GM12878 (cell line): ENCODE results near the gene KIFC1. TPM values are rescaled to one million over a fixed set of nuclear protein-coding genes. Genes with fewer than 3 reads are reported as not detected.

Source experiments
- CHD2 ChIP-seq: IDR thresholded peaks from 2 replicates; pipeline ENCODE4 v1.6.1; 2011; ENCODE audit warnings: low read depth, low read length, improper control_type of control experiment, borderline replicate concordance
- HDGF ChIP-seq: fragments of 450-650 bp; IDR thresholded peaks from 2 replicates; pipeline ENCODE4 v1.6.1; 2016; ENCODE audit warnings: antibody characterized with exemption
- KLF5 ChIP-seq: fragments of 450-650 bp; IDR thresholded peaks from 2 replicates; pipeline ENCODE4 v1.6.1; 2014; ENCODE audit warnings: mild to moderate bottlenecking; ENCODE audit not compliant: partially characterized antibody
- MAX ChIP-seq: IDR thresholded peaks from 2 replicates; pipeline ENCODE4 v1.6.1; 2012; ENCODE audit warnings: low read depth, low read length, improper control_type of control experiment
- NFIC ChIP-seq: IDR thresholded peaks from 2 replicates; pipeline ENCODE4 v1.6.1; 2012; ENCODE audit warnings: low read depth, mild to moderate bottlenecking, inconsistent platforms, low read length, moderate library complexity
- NFYB ChIP-seq: IDR thresholded peaks from 2 replicates; pipeline ENCODE4 v1.6.1; 2011; ENCODE audit warnings: low read depth, mild to moderate bottlenecking, low read length, improper control_type of control experiment, moderate library complexity; ENCODE audit not compliant: insufficient read depth
- NKRF ChIP-seq: fragments of 450-650 bp; conservative IDR thresholded peaks from 2 replicates; pipeline ENCODE4 v1.6.1; 2017; ENCODE audit warnings: mild to moderate bottlenecking, moderate library complexity
- PKNOX1 ChIP-seq: fragments of 450-650 bp; IDR thresholded peaks from 2 replicates; pipeline ENCODE4 v1.6.1; 2016; ENCODE audit warnings: mild to moderate bottlenecking
- POLR2AphosphoS5 ChIP-seq: IDR thresholded peaks from 2 replicates; pipeline ENCODE4 v1.6.1; 2011; ENCODE audit warnings: mild to moderate bottlenecking, low read length, inconsistent platforms
- ZNF622 ChIP-seq: fragments of 450-650 bp; IDR thresholded peaks from 2 replicates; pipeline ENCODE4 v1.6.1; 2017; ENCODE audit warnings: mild to moderate bottlenecking, inconsistent platforms
- polyA plus RNA-seq, 11 experiments: library from polyadenylated mRNA; depleted of rRNA in 4 of 11; unstranded in 6 of 11; stranded (reverse) in 5 of 11; fragments of >200 nt; fragmentation: Nextera tagmentation in 4 of 11; fragmentation: Illumina TruSeq in 1 of 11; extraction: Ambion mirVana in 4 of 11; extraction: Trizol in 1 of 11; gene quantifications; 1 replicate in 1 of 11; 2 replicates in 10 of 11; pipeline versions ENCODE4 v1.2.1 to v1.2.3, GENCODE V29; 2011 to 2016; ENCODE audit warnings: inconsistent platforms in 2 of 11, missing spikeins in 2 of 11, low read depth in 1 of 11
- total RNA-seq, 4 experiments: library from RNA; depleted of rRNA in 3 of 4; stranded (reverse); fragments of >200 nt in 3 of 4; fragmentation: Illumina TruSeq in 1 of 4; extraction: Trizol in 1 of 4; gene quantifications; 2 replicates each; pipeline versions ENCODE4 v1.2.1 to v1.2.3, GENCODE V29; 2013 to 2021

Gene KIFC1
- total and polyA plus RNA-seq, 10 of the 15 experiments (the other 5 are each of a cell fraction or from before 2014, with no cell fraction given): 1.8 to 87.4 (median 54.4) TPM

- TF ChIP-seq PKNOX1: peak; percentile 85
- TF ChIP-seq NFYB: peak; percentile 91
- peak; percentile 30 for TF ChIP-seq KLF5
- TF ChIP-seq HDGF: peak; percentile 83
- TF ChIP-seq NFIC: no peak
- TF ChIP-seq CHD2: peak; percentile 87
- TF ChIP-seq POLR2AphosphoS5: peak; percentile 56; the same call in 1 of the 2 replicates
- TF ChIP-seq MAX: peak; percentile 80
- TF ChIP-seq ZNF622: no peak
- peak; percentile 84 for TF ChIP-seq NKRF
These were observed 18.6 kb downstream of the KIFC1 start (continued) for GRCh38 chr6:33410050-33410710.
